Measurements from ENCODE around the gene PRR36.
"Not testable (repeated sequence)": the region's sequence is repeated elsewhere in the genome, so short reads cannot be mapped to it uniquely, and the experiment has no call there.

Gene PRR36

DNA sequence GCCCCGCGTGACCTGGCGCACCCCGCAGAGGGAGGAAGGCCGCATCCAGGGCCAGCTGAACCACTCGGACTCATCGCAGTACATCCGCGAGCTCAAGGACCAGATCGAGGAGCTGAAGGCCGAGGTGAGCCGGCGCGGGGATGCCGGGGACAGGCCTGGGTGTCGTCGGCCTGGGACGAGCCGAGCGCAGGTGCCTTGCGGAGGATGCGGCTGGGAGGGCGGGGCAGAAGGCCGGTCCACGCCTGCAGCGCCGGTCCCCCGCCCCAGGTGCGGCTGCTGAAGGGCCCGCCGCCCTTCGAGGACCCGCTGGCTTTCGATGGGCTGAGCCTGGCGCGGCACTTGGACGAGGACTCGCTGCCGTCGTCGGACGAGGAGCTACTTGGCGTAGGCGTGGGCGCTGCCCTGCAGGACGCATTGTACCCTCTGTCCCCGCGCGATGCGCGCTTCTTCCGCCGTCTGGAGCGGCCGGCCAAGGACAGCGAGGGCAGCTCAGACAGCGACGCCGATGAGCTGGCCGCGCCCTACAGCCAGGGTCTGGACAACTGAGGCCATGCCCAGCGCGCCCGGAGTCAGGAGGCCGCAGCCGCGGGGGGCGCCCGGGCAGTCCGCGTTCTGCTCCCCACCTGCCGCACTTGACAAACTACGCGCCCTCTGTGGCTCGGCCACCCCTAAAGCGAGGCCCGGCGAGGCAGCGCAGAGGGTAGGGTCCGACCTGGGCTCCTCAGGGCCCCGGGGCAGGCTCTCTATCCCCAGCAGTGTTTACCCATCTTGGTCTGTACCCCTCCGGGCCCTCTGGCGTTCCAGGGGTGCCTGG lies 10.8 kb downstream of the PRR36 start:
- H3K4me3 ChIP-seq (ENCODE audit: control insufficient read depth, low read depth, low read length): no peak overlapping the region
- TF ChIP-seq, protein P1, sequence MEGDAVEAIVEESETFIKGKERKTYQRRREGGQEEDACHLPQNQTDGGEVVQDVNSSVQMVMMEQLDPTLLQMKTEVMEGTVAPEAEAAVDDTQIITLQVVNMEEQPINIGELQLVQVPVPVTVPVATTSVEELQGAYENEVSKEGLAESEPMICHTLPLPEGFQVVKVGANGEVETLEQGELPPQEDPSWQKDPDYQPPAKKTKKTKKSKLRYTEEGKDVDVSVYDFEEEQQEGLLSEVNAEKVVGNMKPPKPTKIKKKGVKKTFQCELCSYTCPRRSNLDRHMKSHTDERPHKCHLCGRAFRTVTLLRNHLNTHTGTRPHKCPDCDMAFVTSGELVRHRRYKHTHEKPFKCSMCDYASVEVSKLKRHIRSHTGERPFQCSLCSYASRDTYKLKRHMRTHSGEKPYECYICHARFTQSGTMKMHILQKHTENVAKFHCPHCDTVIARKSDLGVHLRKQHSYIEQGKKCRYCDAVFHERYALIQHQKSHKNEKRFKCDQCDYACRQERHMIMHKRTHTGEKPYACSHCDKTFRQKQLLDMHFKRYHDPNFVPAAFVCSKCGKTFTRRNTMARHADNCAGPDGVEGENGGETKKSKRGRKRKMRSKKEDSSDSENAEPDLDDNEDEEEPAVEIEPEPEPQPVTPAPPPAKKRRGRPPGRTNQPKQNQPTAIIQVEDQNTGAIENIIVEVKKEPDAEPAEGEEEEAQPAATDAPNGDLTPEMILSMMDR (IDR thresholded peaks at IDR 0.05; ENCODE audit: control insufficient read depth, insufficient read depth, low read depth, low read length, missing control alignments): no peak
- DNase-seq (ENCODE audit: low read depth): no peak

DNA sequence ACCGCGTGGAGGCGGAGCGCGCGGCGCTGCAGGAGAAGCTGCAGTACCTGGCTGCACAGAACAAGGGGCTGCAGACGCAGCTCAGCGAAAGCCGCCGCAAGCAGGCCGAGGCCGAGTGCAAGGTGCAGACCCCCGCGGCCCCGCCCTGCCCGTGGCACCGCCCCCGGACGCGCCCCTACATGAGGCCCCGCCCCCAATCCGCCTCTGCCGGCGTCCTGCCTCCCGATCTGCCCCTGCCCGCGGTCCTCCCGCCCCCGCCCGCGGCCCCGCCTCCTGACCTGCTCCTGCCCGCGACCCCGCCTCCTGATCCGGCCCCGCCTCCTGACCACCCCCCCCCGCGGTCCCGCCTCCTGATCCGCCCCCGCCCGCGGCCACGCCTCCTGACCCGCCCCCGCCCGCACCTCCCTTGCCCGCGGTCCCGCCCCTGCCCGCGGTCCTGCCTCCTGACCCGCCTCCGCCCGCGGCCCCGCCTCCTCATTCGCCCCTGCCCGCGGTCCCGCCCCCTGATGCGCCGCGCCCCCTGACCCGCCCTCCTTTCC lies 11.7 kb downstream of the PRR36 start:
- DNase-seq (ENCODE audit: low read depth): no peak
- no peak overlapping the region for H3K4me3 ChIP-seq (ENCODE audit: control insufficient read depth, low read depth, low read length)
- TF ChIP-seq, protein P1 (IDR thresholded peaks at IDR 0.05; ENCODE audit: control insufficient read depth, insufficient read depth, low read depth, low read length, missing control alignments): no peak

GRCh38 chr19:7861619-7862412 lies 12.4 kb downstream of the PRR36 start:
- no peak for DNase-seq (ENCODE audit: low read depth)
- no peak overlapping the region for H3K4me3 ChIP-seq (ENCODE audit: control insufficient read depth, low read depth, low read length)
- TF ChIP-seq, protein P1 (IDR thresholded peaks at IDR 0.05; ENCODE audit: control insufficient read depth, insufficient read depth, low read depth, low read length, missing control alignments): no peak

- DNase-seq (ENCODE audit: low read depth): no peak
- no peak overlapping the region for H3K4me3 ChIP-seq (ENCODE audit: control insufficient read depth, low read depth, low read length)
- TF ChIP-seq, protein P1 (IDR thresholded peaks at IDR 0.05; ENCODE audit: control insufficient read depth, insufficient read depth, low read depth, low read length, missing control alignments): no peak
Measured at GRCh38 chr19:7860714-7861618, 13.2 kb downstream of the PRR36 start.

DNA sequence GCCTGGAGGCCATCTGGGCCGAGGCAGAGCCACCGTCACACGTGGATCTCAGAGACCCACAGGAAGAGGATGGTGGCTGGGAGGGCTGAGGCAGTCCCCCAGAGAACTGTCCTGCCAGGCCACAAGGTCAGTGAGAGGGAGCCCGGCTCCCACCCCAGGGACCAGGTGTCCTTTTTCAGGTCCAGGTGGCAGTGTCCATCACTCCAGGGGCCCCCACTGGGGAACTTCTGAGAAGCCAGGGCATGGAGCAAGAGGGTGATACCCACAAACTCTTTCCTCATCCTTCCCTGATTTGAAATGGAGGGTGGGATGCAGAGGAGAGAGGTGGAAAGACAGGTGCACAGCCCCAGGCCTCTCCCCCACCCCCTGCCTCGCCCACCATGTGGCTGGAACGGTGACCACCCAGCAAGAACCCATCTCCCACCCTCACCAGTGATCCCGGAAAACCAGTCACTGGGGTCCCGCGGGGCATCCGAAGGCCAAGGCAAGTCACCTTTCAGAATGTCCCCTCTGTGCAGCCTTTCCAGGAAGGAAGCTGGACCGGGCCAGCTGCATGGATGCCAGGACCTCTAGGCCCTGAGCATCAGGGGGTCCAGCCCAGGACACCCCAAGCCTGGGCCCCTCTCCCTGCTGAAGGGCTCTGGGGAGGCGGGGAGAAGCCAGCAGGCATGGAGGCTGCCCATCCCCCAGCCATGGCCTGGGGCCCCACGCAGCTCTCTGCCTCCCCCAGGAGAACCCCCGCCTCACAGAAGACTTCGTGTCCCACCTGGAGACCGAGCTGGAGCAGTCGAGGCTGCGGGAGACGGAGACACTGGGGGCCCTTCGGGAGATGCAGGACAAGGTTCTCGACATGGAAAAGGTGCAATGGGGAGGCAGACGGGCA lies 14.1 kb downstream of the PRR36 start:
- DNase-seq (ENCODE audit: low read depth): no peak
- no peak overlapping the region for H3K4me3 ChIP-seq (ENCODE audit: control insufficient read depth, low read depth, low read length)
- TF ChIP-seq, protein P1 (IDR thresholded peaks at IDR 0.05; ENCODE audit: control insufficient read depth, insufficient read depth, low read depth, low read length, missing control alignments): no peak

- not testable (repeated sequence) for DNase-seq (ENCODE audit: low read depth); H3K4me3 ChIP-seq (ENCODE audit: control insufficient read depth, low read depth, low read length)
Measured at GRCh38 chr19:7859087-7859486, 15.1 kb downstream of the PRR36 start.

Data from AG09309 (cell line).